GM21737 (cell line): ENCODE results near the gene SAMD4A.
A peak's percentile ranks its signal among the peaks of the same experiment; 100 is the strongest.
"Not testable (repeated sequence)": the region's sequence is repeated elsewhere in the genome, so short reads cannot be mapped to it uniquely, and the experiment has no call there.

Source experiments
- ATAC-seq: cut with Tn5 transposase; IDR thresholded peaks from one replicate; pipeline ENCODE4 v1.9.1; 2021; ENCODE audit warnings: mild to moderate bottlenecking, moderate library complexity; ENCODE audit not compliant: unreplicated experiment

SAMD4A gene

DNA sequence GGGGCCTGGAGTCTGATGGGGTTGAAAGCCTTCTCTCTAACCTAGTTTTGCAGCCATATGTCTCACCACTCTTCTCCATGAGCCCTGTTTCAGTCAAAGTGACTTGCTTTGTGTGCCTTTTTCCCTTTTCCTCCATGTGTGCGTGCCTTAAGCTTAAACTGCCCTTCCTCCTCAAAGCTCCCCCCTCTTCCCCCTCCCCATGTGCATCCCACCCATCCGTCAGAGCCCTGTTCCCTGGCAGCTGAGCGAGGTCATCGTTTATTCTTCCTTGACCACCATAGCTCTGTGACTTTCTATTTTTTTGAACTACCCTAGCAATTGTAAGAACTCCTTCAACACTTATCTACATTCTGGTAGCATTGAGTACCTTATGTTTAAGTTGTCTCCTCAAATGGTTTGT lies 24.9 kb downstream of the SAMD4A start:
- no peak for ATAC-seq

- no peak for ATAC-seq
These were observed 26.9 kb downstream of the SAMD4A start for GRCh38 chr14:54593860-54594259.

GRCh38 chr14:54594537-54594936 lies 27.6 kb downstream of the SAMD4A start:
- no peak for ATAC-seq

DNA sequence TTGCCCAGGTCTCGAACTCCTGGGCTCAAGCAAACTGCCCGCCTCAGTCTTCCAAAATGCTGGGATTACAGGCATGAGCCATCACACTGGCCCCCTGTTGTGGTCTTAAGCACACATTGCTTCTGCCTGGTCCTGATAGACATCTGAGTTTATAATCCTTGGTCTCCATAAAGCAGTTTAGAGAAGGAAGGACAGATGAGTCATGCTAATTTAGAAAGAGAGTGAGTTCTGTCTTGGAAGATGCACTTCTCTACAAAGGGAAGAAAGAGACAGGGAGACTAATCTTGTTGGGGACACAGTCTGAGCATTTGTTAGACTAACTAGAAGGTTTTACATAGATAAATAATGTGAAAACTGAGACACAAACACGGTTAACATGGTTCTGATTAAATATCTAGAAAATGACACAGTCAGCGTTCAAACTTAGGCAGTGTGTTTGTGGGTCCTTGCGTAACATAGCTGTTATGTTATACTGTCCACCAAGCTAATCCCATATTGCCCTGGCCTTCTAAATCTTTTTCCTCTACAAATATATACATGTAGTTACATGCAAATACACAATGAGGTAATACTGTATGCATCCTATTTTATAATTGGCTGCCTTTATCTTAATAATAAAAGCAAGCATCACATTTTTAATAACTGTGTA lies 31.0 kb downstream of the SAMD4A start:
- no peak for ATAC-seq

GRCh38 chr14:54599966-54600716 lies 33.2 kb downstream of the SAMD4A start:
- ATAC-seq = no peak

- no peak for ATAC-seq
These were observed 33.8 kb downstream of the SAMD4A start for GRCh38 chr14:54600717-54601109.

DNA sequence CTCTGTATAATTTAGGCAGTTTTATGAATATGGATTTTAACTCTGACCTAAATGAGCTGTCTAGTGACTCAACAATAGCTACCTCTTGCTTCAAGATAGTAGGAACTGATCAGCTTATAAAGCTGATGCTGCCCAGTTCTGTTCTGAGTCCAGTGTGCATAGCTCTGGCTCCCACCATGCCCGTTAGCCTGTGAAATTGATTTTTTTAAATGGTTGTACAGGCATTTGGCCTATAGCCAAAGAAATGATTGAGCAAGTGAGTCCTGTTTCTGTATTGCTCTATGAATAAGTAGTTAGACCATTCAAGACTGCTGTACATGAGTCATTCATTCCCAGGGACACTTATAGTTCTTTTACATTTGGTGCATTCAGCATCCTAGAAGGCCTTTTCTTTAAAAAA lies 36.4 kb downstream of the SAMD4A start:
- no peak for ATAC-seq

GRCh38 chr14:54606178-54606577 lies 39.2 kb downstream of the SAMD4A start:
- ATAC-seq = no peak

DNA sequence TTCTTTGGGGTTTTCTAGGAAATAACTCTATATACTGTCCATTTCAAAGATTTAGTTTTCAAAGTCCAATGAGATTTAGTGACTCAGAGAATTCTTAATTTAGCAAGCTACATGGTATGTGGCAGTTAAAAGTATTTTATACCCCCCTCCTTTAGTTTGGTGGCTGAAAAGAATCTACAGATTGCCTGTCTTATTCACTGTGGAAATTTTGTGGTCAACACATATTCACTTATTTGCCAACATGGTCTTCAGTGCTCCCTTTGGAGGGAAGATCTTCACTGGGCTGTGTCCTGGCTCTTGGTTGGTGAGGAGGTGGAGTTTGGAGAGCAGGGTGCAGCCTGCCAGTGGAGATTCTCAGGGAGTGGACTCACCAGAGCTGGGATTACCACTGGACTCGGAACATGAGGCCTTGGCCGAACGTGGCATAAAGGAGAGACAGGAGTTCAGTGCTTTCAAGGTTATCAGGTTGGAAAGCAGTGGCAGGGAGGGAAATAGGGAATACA lies 39.8 kb downstream of the SAMD4A start:
- ATAC-seq = no peak

GRCh38 chr14:54609576-54609975 lies 42.6 kb downstream of the SAMD4A start:
- no peak for ATAC-seq

DNA sequence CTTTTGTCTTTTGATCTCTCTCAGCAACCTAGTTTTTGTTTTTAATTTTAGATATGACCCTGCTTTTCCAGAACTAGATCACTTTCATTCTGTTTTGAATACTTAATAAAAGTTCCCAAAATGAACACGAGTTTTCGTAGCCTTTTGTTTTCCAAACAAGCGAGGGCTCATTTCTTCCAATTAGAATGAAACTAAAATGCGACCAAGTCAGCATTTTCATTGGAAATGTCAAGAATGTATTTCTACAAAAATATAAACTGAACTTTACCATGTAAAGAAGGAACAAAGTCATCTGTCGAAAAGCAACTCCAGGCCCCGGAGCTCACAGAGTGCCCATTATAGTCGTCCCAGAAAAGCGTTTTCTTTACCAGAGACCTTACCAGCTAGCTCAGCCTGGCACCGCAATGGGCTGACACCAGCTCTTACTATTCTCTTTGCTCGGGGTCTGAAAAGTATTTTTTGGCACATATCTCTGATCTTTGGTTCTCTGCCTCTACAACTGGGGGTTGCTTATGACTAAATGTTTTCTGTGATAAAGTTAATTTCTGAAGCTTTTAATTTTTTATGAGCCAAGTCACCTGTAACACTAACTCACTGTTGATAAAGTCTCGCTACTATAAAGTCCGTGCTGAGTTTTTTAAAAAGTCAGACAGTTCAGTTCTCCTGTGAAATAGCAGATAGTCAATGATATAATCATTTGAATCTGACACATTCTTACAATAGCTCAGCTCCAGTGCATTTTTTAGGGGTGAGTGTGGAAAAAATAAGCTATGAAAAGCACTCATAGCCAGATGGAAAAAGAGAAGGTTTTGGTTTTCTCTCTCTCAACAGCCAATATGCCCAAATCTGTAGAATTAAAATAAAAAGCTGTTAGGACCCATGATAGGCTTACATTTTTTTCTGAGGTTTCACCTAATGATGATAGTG lies 43.4 kb downstream of the SAMD4A start:
- ATAC-seq = no peak

GRCh38 chr14:54614296-54614695 lies 47.4 kb downstream of the SAMD4A start:
- no peak for ATAC-seq

- no peak for ATAC-seq
These were observed 50.5 kb downstream of the SAMD4A start for GRCh38 chr14:54617467-54617866.

DNA sequence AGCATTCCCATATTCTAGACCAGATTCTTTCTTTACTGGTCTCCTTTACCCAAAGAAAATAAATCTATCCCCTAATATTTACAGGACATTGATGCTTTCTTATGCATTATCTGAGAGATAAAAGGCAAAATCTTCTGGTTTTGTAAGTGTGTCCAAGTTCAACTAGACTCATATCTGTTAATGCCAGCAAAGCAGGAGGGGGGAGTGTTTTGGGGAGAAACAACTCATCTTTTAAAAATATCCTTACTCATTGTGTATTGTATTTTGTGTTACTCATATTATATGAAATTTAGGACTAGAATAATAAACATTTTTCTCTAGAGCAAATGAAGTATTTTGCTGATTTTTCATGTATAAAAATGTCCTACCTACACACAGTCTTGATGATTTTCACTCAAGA lies 54.8 kb downstream of the SAMD4A start:
- no peak for ATAC-seq

GRCh38 chr14:54622192-54622958 lies 55.4 kb downstream of the SAMD4A start:
- ATAC-seq = peak; percentile 75

DNA sequence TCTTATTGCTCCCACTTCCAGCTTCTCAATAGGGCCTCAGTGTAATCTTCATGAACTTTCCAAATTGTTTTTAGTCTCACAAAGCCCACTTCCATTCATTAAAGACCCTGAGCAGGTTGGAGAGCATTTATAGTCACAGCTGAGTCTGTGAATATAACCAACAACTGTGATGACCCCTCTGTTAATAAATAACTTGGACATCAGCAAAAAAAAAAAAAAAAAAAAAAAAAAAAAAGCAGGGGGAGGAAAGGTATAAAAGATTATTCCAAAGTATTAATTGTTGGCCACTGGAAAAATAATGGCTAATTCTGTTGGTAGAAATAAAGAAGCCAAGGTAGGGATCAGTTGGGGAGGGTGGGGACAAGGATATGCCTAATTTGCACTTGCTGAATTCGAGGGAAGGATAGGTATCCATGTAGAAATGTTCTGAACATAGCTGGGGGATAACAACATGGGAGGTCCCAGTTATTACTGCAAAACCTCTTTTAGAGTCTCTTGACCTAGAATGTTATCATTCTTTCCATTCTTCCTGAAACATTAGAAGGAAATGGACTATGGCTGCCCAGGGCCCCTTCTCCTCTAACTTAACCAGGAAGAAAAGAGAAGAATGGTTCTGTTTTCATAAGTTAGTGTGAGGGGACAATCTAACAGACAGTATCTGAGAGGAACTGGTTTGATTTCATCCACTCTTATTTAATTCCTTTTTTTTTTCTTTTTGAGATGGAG lies 56.5 kb downstream of the SAMD4A start:
- no peak for ATAC-seq

GRCh38 chr14:54624005-54624358 lies 57.1 kb downstream of the SAMD4A start:
- not testable (repeated sequence) for ATAC-seq

GRCh38 chr14:54625112-54625511 lies 58.2 kb downstream of the SAMD4A start:
- ATAC-seq = no peak

- ATAC-seq = peak; percentile 13
These were observed 60.3 kb downstream of the SAMD4A start for GRCh38 chr14:54627219-54627539.
